GM18873 (cell line): ENCODE results near the gene CYP8B1.

ENCODE experiments used
- ATAC-seq: cut with Tn5 transposase; IDR thresholded peaks from one replicate; pipeline ENCODE4 v1.9.1; 2021; ENCODE audit warnings: mild to moderate bottlenecking, moderate library complexity, moderate number of reproducible peaks; ENCODE audit not compliant: unreplicated experiment, low FRiP score

CYP8B1 gene, protein sequence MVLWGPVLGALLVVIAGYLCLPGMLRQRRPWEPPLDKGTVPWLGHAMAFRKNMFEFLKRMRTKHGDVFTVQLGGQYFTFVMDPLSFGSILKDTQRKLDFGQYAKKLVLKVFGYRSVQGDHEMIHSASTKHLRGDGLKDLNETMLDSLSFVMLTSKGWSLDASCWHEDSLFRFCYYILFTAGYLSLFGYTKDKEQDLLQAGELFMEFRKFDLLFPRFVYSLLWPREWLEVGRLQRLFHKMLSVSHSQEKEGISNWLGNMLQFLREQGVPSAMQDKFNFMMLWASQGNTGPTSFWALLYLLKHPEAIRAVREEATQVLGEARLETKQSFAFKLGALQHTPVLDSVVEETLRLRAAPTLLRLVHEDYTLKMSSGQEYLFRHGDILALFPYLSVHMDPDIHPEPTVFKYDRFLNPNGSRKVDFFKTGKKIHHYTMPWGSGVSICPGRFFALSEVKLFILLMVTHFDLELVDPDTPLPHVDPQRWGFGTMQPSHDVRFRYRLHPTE

DNA sequence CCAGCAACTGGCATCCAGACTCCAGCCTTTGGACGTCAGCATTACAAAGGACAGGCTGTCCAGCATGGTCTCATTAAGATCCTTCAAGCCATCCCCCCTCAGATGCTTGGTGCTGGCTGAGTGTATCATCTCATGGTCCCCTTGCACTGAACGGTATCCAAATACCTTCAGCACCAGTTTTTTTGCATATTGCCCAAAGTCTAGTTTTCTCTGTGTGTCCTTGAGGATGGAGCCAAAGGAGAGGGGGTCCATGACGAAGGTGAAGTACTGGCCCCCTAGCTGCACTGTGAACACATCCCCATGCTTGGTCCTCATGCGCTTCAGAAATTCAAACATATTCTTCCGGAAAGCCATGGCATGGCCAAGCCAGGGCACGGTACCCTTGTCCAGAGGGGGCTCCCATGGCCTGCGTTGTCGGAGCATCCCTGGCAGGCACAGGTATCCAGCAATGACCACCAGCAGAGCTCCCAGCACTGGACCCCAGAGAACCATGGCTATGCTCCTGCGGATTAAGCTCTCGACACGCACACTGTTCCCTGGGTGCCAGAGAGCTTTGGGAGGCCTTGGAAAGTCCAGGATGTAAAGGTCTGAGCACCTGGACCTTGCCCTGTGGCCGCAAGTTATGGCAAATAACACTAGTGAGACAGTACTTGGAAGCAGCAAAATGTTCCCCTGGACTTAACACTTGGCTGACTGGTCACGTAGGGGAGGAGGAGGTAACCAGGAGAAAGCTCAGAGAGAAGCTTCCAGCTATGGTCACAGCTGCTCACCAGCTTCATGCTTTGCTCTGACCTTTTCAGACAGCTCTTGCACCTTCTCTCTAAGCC is at the start of gene CYP8B1:
TSS of gene CYP8B1 (minus strand) at position 555 of the 827 bp plus-strand sequence. CDS start at position 492, 63 bp downstream.
- ATAC-seq, result no peak

DNA sequence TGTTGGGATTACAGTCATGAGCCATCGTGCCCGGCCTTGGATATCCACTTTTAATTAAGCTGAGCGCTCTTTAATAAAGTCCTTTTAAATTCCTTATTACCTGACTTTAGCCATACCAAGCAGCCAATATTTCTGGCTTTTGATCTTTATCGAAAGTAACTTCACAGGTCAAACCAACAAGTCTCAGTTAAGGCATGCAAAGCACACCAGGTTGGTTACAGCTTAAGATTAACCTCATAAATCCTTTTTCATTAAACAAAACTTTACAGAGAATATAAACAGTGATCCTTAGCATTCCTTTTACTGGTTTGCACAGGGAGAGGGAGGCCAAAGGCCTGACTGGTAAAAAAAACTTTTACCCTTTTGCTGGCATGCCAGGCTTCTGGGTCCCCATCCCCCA is 47.9 kb upstream of the CYP8B1 start:
- no peak for ATAC-seq

GRCh38 chr3:42914771-42915515 is 39.3 kb upstream of the CYP8B1 start:
- no peak for ATAC-seq

GRCh38 chr3:42911551-42911950 is 35.9 kb upstream of the CYP8B1 start:
- ATAC-seq, result no peak

DNA sequence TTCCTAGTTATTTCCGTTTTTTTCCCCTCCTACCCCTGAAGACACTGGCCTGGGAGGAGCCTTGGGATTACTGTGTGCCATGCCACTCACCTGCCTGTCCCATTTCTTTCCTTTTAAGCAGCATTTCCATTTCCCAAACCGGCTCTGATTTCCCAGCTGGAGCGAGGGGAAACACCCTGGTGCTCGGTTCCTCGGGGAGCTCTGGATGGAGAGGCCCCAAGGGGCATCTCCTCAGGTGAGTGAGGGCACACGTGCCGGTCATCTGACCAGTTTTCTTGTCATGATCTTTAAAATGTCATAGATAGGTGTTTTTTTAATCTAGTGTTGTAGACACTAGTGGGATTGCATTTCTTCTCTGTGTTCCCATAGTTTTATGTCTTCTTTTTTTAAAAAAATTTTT is 33.0 kb upstream of the CYP8B1 start:
- ATAC-seq, result no peak

DNA sequence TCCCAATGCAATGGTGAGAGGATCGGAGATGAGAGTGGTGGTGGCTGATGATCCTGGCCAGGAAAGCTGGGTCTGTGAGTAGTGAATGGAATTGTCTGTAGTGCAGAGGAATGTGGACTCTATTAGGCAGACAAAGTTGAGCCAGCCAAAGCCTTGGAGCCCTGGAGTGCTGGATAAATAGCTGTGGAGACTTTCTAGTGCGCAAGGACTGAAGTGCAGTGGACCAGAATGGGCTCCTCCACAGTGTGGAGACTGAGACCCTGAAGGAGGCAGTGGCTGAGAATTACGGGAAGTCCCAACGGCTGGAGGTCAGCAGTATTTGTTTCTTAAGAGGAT is 31.1 kb upstream of the CYP8B1 start:
- ATAC-seq, result no peak

DNA sequence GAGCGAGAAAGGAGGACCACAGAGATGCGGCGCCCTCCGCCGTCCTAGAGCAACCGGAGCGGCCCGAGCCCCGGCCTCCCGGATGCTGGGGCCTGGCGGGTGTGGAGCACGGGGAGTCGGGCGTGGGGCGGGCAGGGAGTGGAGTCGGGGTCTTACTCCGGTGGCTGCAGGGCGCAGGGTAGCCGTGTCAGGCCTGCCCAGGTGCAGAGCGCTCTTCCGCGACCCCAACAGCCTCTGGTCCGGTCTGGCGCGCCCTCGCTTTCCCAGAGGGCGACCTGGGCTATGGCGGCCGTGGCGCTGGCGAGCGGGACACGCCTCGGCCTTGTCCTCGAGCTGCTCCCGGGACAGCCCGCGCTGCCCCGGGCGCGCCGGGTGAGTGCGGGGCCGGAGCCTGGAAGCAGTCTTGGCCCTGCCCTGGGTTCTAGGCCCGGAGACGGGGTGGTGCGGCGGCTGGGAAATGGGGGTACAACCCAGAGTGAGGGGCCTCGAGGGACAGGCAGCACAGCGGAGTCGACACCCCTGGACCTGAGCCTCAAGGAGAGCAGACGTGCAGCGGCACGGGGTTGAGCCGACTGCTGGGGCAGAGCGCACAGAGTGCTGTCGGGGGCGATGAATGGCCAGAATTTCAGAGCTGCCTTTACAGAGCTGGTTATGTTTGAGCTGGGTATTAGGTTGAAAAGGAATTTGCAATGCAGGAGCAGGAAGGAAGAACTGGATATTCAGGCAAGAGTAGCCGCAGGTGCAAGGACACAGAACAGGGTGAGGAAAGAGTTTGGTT is 30.6 kb upstream of the CYP8B1 start, which contains the start of gene ZNF662:
TSS of gene ZNF662 (plus strand) at position 73 of the 778 bp plus-strand sequence. CDS start 1,973 bp downstream, outside the sequence.
- no peak for ATAC-seq

DNA sequence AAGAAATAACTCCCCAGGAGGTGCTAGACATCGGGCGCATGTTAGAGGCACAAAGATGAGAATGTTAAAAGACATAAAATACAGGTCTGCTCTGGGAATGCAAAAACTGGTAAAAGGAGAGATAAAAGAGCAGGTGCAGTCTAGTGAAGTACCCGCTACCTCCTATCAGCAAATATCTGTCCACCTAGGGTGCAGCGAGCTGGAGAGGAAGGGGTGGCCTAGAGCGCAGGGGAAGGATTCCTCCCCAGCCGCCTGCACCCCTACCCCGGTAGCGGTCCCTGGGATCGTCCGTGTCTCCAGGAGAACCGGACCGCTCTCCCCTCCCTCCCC is 30.0 kb upstream of the CYP8B1 start:
- ATAC-seq, result no peak

DNA sequence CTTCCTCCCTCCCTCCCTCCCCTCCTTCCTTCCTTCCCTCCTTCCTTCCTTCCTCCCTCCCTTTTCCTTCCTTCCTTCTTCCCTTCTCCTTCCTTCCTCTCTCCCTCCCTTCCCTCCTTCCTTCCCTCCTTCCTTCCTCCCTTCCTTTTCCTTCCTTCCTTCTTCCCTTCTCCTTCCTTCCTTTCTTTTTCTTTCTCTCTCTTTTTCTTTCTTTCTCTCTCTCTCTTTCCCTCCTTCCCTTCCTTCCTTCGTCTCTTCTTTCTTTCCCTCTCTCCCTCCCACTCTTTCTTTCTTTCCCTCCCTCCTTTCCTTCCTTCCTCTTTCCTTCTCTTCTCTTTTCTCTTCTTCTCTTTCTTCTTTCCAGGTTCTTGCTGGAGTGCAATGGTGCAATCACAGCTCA is 28.4 kb upstream of the CYP8B1 start:
- ATAC-seq, result no peak

DNA sequence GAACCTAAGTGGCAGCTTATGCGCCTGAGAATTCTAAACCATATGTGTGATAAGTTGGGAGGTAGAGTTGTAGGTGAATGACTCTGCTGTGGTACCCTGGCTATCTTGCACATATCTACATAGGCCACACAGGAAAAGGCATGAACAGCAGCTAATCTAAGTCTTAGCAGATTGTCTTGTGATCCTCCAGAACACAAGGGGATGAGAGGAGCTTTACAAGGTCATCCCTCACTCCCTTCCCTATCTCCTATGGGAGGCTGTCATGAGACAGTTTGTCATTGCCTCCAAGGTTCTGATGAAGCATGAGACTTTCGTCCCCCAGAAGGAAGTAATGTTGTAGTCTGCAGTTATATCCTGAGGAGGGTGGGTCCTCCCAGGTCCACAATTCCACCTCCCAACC is 26.6 kb upstream of the CYP8B1 start:
- no peak for ATAC-seq

- ATAC-seq, result no peak
Observed at GRCh38 chr3:42901073-42901415, 25.4 kb upstream of the CYP8B1 start.

GRCh38 chr3:42900226-42901072 is 24.8 kb upstream of the CYP8B1 start:
- no peak for ATAC-seq

- no peak for ATAC-seq
Observed at GRCh38 chr3:42898896-42899675, 23.4 kb upstream of the CYP8B1 start.

DNA sequence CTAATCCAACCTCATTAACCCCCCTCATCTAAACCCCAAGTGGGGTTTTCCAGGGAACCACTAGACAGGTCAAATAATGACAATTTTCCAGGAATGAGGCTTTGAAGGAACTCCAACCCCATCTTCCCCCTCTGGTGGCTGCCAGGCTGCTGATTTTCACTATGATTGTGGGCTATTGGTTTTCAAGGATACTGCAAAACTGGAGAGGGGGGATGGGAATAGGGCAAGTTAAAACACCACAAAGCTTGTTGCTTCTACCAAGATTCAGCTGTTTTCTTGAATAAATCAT is 19.8 kb upstream of the CYP8B1 start:
- ATAC-seq, result no peak

DNA sequence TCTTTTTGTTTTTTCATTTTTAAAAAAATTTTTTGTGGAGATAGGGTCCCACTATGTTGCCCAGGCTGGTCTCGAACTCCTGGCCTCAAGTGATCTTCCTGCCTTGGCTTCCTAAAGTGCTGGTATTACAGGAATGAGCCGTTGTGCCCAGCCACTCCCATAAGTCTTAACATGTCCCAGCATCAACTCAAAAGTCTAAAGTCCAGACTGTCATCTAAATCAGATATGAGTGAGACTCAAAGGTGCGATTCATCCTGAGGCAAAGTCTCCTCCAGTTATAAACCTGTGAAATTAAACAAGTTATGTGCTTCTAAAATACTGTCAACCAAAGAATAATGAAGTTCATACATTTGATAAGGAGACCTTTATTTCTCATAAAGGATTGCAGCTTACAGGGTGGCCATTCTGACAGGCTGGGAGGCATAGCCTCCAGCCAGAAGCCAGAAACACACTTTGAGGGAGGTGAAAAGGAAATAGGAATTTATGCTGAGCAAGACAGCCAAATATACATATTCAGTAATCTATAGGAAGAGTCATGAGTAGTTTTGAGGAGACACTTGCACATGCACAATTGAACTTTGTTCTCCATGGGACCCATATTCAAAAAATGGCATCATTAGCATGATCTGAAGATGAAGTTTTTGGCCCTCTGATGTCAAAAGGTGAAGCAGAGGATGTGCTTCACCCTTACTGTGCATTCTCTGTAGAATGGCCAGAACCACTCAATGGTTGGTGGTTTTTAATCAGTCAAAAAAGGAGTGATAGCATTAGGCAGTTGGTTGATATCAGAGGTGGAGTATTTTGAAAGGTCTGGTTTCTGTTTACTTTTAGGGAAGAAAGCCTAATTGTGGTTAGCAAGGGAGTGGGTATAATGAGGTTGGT is 19.3 kb upstream of the CYP8B1 start:
- ATAC-seq, result no peak

GRCh38 chr3:42892807-42893206 is 17.1 kb upstream of the CYP8B1 start:
- ATAC-seq, result no peak

DNA sequence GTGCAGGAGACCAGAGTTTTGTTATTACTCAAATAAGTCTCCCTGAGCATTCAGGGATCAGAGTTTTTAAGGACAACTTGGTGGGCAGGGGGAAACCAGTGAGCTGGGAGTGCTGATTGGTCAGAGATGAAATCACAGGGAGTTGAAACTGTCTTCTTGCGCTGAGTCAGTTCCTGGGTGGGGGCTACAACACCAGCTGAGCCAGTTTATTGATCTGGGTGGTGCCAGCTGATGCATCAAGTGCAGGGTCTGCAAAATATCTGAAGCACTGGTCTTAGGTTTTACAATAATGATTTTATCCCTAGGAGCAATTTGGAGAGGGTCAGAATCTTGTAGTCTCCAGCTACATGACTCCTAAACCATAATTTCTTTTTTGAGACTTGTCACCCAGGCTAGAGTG is 16.5 kb upstream of the CYP8B1 start:
- ATAC-seq, result no peak

DNA sequence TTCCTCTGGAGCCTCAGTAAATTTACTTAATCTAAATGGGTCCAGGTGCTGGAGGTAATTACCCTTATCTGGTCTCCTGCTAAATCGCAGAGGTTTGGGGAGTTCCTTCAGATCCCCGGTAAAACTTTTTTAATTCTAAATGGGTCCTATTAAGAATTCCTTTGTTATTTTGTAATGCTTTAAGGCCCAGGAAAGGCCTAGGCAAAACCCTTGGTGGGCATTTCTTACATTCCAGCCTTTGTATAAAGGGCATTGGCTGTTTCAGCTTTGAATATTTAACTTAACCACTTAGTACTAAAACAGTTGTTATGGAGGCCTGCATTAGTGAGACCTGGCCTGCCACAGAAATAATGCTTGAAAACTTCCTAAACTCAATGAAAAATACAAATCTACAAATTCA is 15.4 kb upstream of the CYP8B1 start:
- no peak for ATAC-seq
